Activated T-cell treated with anti-CD3 and anti-CD28 coated beads for 1 hour (primary cell): Measurements from ENCODE around the gene ARHGEF28.

Experiments
- DNase-seq: peaks from one replicate; pipeline ENCODE4 v3.0.0-alpha.2; 2020; ENCODE audit warnings: low read depth

Gene ARHGEF28

GRCh38 chr5:73625944-73626811 is at the start of gene ARHGEF28:
TSS of gene ARHGEF28 (plus strand) at chr5:73626196. CDS start at chr5:73684852, 58,656 bp downstream.
- no peak for DNase-seq

GRCh38 chr5:73582285-73583145 is 43.5 kb upstream of the ARHGEF28 start:
- DNase-seq = no peak

GRCh38 chr5:73587923-73588322 is 38.1 kb upstream of the ARHGEF28 start:
- DNase-seq = no peak

GRCh38 chr5:73591102-73591695 is 34.8 kb upstream of the ARHGEF28 start:
- peak; percentile 12 for DNase-seq

DNA sequence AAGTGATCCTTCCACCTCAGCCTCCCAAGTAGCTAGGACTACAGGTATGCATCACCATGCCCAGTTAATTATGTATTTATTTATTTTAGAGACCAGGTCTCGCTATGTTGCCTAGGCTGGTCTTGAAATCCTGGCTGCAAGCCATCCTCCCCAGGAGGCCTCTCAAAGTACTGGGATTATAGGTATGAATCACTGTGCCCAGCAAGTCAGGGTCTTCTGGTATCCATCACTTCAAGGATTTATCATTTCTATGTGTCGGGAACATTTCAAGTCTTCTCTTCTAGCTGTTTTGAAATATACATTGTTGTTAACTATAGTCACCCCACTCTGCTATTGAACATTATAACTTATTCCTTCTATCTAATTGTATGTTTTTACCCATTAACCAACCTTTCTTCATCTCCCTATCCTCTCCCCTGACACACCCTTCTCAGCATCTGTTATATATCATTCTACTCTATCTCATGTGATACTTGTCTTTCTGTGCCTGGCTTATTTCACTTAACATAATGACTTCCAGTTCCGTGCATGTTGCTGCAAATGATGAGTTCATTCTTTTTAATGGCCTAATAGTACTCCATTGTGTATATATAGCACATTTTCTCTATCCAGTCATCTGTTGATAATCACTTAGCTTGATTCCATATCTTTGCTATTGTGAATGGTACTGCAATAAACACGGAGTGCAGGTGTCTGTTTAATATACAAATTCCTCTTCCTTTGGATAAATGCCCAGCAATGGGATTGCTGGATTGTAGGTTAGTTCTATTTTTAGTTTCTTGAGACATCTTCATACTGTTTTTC is 34.1 kb upstream of the ARHGEF28 start:
- DNase-seq = no peak

GRCh38 chr5:73592551-73592950 is 33.4 kb upstream of the ARHGEF28 start:
- DNase-seq = no peak

DNA sequence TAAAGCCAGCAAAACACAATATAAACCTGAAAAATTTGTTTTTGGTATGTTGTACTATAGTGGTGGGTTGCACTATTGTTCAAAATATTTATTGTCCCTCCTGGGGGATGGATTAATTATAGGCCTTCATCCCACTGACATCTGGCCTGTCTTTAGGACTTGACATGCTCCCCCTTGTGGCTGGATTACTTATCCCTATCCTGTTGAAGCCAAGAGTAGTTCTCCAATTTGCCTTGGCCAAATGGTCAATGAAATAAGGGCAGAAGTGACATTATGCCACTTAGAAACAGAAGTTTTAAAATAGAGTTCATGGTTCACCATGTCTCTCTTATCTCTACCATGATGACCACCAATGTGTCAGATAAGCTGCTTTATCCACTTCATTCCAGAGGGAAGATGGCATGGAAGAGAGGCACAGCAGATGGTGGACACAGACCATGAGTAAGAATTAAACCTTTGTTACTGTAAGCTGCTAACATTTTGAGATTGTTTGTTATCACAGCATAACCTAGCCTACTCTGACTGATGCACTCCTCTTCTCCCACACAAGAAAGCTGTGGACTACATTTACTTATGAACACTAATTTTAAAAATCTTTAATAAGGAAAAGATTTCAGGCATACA is 29.2 kb upstream of the ARHGEF28 start:
- no peak for DNase-seq

GRCh38 chr5:73599380-73599779 is 26.6 kb upstream of the ARHGEF28 start:
- no peak for DNase-seq

DNA sequence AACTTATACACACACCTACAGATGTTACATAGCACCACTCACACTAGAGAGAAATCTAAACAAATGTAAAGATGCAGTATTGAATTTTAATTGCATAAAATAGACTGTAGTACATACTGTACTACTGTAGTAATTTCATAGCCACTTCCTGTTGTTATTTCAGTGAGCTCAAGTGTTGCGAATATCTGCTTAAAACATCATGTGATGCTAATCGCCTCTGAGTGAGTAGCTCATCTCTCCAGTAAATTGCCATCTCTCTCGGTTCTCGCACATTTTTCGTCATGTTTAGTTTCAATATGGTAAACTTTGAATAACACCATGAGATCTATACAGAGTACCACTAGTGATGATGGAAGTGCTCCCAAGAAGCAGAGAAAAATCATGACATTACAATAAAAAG is 22.0 kb upstream of the ARHGEF28 start:
- DNase-seq = no peak

GRCh38 chr5:73605223-73606087 is 20.5 kb upstream of the ARHGEF28 start:
- no peak for DNase-seq

DNA sequence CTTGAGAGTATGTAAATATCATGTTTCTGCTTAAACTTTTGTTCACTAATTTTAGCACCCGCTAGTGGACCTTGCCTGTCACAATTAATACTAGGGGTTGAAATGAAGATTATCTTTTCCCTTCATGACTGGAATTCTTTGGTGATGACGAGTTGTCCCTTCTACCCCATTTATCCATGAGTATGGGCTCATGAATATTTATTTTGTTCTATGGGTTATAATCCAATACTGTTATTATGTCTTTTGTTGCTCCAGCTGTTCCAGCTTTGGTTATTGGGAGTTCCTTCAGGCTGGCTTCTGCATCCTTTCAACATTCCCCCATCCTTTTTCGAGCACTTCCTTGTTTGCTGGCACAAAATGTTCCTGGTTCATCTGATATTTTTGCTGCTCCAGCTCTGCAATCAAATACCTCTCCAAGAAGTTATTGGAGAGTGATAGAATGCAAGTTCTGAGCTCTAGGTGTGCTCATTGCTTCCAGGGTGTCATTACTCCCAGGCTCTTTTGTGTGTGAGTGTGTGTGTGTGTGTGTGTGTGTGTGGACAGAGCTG is 19.7 kb upstream of the ARHGEF28 start:
- DNase-seq = no peak

DNA sequence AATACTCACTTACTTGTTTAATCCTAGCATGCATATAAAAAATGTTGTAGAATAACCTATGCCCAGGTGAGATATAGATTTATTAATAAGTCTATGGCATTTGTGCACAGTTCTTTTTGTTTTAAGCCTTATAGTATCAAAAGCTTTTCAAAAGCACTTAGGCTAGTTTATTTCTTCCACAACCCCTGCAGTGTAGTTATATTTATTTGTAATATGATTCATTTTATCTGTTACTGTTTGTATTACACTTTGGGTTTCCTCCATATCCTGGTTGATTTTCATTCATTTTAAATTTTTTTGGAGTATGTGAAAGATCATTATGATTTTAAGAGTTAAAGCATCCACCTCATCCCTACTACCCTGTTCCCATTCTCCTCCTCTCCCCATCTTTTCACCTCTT is 18.8 kb upstream of the ARHGEF28 start:
- DNase-seq = no peak

GRCh38 chr5:73612799-73613198 is 13.2 kb upstream of the ARHGEF28 start:
- no peak for DNase-seq

GRCh38 chr5:73615085-73615484 is 10.9 kb upstream of the ARHGEF28 start:
- no peak for DNase-seq

GRCh38 chr5:73615947-73616346 is 10.0 kb upstream of the ARHGEF28 start:
- no peak for DNase-seq

DNA sequence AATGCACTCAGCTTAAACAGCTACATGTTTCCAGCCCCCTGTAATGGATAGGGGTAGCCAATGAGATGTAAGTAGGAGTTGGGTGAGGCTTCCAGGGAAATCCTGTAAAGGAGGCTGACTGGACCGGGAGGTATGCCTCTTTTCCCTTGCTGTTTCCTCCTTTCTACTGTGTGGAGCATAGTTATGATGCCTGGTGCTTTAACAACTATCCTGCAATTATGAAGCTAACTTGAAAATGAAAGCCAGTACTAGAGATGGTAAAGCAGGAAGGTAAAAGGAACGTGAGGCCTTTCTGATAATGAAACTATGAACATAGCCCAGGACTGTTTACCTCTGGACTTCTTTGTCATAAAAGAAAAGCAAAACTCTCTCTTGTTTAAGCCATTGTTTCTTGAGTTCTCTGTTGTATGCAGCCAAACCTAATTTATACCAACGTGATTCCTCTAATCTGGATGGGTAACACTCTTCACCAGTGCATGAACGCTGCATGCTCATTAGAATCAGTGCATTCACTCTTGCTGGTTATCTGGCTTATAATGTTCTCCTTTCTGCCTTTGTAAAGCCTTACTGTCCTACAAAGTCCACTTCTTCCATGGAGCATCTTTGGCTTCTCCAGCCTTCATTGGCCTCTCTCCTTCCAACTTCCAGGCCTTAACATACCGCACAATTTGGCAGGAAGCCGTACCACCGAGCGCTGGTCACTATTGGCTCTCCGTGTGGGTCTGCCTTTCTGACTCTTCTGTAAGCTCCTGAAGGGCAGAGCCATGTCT is 8.3 kb upstream of the ARHGEF28 start:
- DNase-seq = no peak

DNA sequence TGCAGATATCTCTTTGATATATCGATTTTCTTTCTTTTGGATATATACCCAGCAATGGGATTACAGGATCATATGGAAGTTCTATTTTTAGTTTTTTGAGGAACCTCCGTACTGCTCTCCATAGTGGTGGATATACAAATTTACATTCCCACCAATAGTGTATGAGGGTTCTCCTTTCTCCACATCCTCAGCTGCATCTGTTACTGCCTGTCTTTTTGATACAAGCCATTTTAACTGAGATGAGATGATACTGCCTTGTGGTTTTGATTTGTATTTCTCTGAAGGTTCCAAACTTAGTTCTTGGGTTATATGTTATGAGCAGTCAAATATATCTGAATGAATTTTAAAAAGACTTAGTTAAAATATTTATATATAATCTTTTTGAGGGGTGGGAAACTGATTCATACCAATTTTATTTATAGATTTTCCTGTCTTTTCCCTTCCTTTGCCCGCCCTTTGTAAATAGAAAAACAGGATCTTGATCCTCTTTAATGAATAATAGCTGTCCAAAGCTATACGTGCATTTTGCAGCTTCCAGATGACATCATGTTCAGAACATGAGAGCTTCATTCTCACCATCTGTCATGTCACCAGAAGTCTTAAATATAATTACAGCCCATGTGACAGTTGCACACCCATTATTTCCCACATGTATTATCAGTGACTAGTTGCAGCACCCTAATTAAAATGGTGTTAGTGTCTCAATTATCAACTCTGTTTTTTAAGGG is 6.2 kb upstream of the ARHGEF28 start:
- DNase-seq = no peak

GRCh38 chr5:73620334-73620687 is 5.7 kb upstream of the ARHGEF28 start:
- DNase-seq = no peak

- DNase-seq = no peak
Measured at GRCh38 chr5:73623060-73623459, 2.9 kb upstream of the ARHGEF28 start.
